Activated effector memory CD4-positive, alpha-beta T cell treated with Interleukin-2 at 50 U/mL for 16 hours (primary cell): ENCODE data around the gene B9D1.

Experiments used
- DNase-seq: peaks from one replicate; pipeline ENCODE4 v3.0.0-alpha.2; 2020

Gene B9D1

GRCh38 chr17:19317359-19318095 is 45.0 kb downstream of the B9D1 start:
- DNase-seq, result no peak

DNA sequence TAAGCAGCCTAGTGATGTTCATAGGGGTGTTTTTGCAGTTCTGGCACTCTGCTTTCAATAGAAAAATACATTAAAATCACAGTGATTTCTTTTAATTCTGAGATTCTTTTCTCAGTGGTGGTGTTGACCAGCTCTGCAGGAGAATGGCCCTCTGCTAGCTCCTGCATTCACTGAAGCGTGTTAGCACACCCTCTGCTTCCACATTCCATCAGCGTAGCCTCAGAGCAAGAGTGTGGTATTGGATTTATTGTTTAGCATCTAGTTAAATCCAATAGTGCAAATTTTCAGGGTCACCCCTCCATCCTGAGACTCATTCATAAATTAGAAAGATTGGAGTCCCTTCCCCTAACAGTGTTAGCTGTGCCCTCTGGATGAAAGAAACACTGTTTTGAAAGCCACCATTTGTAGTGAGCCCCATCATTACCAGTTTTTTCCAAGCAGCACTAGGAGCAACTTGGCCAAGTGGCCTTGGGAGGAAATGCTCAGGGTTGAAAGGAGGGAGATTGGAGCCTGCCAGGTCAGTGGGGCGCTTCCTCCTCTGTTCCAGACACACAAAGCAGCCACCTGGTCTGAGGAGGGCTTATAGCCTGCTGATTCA is 45.7 kb downstream of the B9D1 start:
- no peak for DNase-seq

GRCh38 chr17:19315104-19315503 is 47.4 kb downstream of the B9D1 start:
- no peak for DNase-seq

- DNase-seq, result no peak
These were observed 48.5 kb downstream of the B9D1 start for GRCh38 chr17:19313746-19314651.

DNA sequence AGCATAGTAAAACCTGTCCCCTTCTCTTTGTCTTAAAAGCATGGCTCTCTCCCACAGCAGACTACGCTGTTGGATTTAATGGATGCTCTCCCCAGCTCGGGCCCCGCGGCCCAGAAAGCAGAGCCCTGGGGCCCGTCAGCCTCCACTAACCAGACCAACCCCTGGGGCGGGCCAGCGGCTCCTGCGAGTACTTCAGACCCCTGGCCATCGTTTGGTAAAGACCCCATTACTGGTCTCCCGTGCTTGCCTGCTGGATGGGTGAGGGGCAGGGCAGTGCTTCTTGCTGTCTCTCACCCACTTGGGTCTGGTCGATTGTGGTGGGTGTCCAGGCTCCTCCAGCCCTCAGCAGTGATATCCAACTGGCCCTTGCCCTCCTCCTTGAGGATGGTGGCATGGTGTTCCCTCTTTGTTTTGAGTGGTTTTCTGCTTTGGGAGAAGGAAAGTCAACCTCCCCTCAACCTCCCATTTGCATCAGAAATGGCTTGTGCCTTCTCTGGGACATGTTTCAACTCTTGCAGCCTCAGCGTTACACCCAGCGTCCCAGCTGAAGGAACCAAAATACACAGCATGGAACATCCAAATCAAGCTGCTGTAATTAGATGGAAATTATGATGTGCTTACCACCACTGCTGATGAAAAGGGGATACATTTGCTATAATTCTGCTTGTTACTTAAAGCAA is 49.3 kb downstream of the B9D1 start:
- DNase-seq, result no peak

- no peak for DNase-seq
These were observed 50.1 kb downstream of the B9D1 start for GRCh38 chr17:19312406-19312805.

GRCh38 chr17:19311421-19312215 is 50.9 kb downstream of the B9D1 start:
- no peak for DNase-seq

DNA sequence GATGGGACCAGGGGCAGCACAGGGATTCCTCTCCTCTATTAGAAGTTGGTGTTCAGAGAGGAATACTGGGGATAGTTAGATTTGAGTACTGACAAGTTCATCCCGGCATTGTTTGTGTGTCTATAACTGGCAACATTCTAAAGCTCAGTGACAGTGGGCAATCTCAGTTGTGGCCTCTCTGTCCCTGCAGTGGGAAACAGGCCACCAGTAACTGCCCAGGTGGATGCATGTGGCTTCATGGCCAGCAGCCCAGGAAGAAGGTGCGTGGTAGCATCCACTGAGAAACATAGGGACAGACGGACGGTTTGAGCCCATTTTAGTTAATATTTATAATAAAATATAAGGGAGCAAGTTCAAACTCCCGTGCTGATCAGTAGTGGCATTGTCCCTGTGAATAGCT is 51.5 kb downstream of the B9D1 start:
- DNase-seq, result no peak

DNA sequence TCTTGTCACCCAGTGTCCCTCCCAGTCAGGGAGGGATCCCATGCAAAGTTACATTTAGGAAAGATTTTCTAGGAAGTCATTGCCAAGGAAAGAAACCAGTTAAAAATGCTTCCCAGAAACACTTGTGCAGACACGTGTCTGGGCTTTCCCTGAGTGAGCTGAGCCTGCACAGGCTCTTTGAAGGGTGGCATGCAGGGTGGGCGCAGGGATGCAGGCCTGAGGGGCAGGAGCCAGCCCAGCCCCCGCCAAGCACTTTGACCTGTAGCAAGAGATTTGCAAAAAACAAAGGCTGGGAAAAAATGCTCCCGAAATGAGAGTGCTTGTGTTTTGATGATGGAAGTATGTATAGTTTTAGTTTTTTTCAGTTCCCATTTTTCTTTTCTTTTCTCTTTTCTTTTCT is 52.4 kb downstream of the B9D1 start:
- DNase-seq, result no peak

- DNase-seq, result no peak
These were observed 52.8 kb downstream of the B9D1 start for GRCh38 chr17:19309701-19310100.

DNA sequence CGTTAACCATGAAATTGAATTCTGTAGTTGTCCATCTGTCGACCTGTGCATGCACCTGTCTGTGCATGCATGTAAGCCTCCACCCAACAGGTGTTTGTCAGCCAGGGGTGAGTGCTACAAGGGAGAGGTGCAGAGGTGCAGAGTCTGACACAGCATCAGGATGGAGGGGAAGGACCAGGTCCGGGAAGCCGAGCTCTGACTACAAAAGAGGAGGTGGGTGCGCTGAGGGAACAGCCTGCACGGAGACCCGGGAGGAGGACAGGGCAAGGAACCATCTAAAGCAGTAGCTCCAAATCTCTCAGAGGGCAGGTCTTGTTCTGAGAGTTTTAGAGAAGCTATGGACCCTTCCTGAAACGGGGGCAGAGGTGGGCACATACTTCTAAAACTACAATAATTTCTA is 54.1 kb downstream of the B9D1 start:
- DNase-seq, result no peak

DNA sequence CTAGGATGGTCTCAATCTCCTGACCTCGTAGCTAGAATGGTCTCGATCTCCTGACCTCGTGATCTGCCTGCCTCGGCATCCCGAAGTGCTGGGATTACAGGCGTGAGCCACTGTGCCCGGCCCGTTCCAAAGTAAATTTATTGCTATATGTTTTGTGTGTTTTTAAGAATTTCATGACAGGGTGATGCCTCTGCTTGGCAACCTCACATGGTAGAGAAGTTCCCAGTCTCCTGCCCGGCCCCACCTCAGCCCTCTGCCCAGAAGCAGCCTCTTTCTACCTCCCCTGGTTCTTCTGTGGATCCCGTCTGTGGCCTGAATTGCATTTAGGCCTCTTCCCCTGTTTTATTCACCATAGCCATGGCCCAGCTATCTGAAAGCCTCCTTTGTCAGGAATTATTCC is 55.0 kb downstream of the B9D1 start:
- DNase-seq, result no peak

DNA sequence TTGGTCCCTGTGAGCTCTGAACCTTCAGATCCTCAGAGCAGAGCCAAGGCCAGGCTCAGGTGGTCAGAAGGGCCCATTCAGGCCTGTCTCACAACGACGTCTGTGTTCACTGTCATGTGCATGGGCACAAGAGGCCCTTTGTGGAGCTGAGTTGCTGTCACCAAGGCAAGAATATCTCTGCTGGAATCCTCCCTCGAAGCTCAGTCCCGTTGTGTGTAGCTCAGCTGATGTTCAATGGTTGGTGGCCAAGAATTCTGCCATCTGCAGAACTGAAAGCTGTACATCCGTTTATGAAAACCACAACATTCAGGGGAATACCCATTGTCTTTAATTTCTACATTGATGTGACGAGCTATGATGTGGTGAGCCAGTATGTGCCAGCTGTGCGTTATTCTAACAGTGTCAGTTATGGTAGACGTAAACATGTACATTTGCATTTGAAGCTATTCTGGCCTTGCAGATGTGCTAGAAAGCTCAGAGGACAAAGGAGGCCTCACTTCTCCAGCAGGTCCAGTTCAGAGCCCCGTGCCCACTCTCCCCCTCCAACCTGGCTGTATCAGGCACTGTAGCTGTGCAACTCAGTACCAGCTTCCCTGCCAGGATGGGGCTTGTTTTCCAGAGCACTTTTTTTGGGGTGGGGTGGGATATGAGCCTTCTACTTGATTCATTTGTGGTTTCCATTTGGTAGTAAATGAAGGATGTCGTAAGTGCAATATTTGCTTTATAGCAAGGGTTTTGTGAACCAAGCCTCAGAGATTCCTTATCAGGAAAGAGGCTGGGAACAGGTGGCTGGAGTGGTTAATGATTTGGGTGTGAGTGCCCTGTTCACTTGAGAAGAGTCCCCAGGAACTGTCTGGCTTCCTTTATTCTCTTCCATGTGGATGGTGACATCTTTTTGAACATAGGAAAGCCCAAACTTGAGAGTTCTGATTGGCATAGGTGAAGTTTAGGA is 56.1 kb downstream of the B9D1 start:
- peak; percentile 2 for DNase-seq

GRCh38 chr17:19305761-19306159 is 56.8 kb downstream of the B9D1 start:
- DNase-seq, result no peak

- no peak for DNase-seq
These were observed 57.3 kb downstream of the B9D1 start for GRCh38 chr17:19305256-19305655.

- no peak for DNase-seq
These were observed 57.8 kb downstream of the B9D1 start for GRCh38 chr17:19304751-19305150.

DNA sequence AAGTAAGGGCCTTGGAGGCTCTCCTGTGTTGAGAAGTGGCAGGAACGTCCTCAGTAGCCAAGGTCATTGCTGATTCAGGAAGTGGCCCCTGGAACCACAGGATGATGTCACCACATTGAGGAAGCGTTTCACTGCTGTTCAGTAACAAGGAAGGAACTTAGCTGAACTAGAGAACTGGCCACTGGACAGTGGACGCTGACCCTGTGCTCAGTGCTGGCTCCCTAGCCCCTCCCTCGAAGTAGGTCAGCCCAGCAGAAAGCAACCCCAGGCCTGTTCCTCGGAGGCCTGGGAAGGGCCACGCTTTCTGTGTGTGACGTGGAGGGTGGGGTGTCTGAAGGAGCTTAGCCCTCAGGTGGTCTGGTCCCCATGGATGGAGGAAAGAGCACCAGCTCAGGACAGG is 58.3 kb downstream of the B9D1 start:
- no peak for DNase-seq

GRCh38 chr17:19303367-19303776 is 59.2 kb downstream of the B9D1 start:
- DNase-seq, result no peak

- no peak for DNase-seq
These were observed 59.7 kb downstream of the B9D1 start for GRCh38 chr17:19302791-19303331.

- DNase-seq, result no peak
These were observed 60.5 kb downstream of the B9D1 start for GRCh38 chr17:19301973-19302372.
